ENCODE data around the gene PSENEN. TPM values are rescaled to one million over a fixed set of nuclear protein-coding genes. Genes with fewer than 3 reads are reported as not detected.

PSENEN gene
- total and polyA plus RNA-seq, 9 of the 15 experiments (the other 6 are each of a cell fraction or from before 2014, with no cell fraction given) = 34.5 to 299 (median 61.1) TPM

DNA sequence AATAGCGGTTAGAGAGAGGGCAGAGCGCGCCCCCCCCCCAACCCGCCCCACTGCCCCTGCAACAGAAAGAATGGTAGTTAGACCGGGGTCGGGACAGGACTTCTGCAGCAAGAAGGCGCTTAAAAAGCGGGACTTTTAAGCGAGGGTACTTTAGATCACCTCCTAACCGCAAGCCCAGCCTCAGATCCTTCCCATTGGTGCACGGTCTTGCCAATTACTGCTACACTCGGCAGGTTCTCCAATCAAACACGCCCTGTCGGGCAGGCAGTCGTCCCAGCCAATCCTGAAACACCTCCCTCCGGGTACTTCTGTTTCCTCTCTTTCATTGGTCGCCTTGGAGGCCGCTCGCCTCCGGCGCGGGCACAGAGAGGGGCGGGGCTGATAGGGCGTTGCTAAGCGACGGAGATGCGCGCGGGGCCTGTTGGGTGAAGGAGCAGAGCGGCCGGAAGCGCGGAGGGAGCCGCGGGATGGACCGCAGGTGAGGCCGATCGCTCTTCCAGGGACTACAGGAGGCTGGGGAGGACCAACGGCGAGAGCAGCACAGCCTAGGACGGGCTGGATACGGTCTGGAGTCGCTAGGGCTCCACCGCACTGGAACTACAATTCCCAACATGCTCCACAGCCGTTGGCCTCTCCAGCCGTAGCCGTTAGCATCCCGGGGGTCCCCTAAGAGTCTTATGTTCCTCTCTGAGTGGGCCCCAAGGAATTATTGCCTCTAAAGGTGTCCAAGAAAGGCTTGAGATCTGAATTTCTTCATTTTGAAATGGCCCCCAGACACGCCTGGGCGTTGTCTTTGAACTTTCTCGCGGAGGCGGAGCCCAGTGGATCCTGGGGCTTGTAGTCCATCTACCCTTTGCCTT, 12.5 kb downstream of the PSENEN start, which contains the start of gene PROSER3 (continued):
- TF ChIP-seq ZHX1 (conservative IDR thresholded peaks at IDR 0.05; ENCODE audit: low read length) (no peak), BDP1 (IDR thresholded peaks at IDR 0.05; ENCODE audit: insufficient read depth, insufficient read length) (no peak), NCOA1 (IDR thresholded peaks at IDR 0.05; ENCODE audit: low read depth) (no peak), PYGO2 (tag; IDR thresholded peaks at IDR 0.05) (no peak), ZZZ3 (IDR thresholded peaks at IDR 0.05) (no peak), NBN (IDR thresholded peaks at IDR 0.05; ENCODE audit: low read depth) (no peak)
- TF ChIP-seq, protein P1, sequence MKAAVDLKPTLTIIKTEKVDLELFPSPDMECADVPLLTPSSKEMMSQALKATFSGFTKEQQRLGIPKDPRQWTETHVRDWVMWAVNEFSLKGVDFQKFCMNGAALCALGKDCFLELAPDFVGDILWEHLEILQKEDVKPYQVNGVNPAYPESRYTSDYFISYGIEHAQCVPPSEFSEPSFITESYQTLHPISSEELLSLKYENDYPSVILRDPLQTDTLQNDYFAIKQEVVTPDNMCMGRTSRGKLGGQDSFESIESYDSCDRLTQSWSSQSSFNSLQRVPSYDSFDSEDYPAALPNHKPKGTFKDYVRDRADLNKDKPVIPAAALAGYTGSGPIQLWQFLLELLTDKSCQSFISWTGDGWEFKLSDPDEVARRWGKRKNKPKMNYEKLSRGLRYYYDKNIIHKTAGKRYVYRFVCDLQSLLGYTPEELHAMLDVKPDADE (conservative IDR thresholded peaks at IDR 0.05; ENCODE audit: control insufficient read depth, low read depth, low read length) = peak; percentile 65
